Hematopoietic multipotent progenitor cell treated with erythropoietin and hydrocortisone succinate and interleukin-3 and kit ligand, for 4 days (in vitro differentiated cells): Measurements from ENCODE around the gene CSRNP3.
A peak's percentile ranks its signal among the peaks of the same experiment; 100 is the strongest.

Experiments used
- DNase-seq: peaks from one replicate; pipeline ENCODE4 v3.0.0-alpha.2; 2015

Gene CSRNP3, protein sequence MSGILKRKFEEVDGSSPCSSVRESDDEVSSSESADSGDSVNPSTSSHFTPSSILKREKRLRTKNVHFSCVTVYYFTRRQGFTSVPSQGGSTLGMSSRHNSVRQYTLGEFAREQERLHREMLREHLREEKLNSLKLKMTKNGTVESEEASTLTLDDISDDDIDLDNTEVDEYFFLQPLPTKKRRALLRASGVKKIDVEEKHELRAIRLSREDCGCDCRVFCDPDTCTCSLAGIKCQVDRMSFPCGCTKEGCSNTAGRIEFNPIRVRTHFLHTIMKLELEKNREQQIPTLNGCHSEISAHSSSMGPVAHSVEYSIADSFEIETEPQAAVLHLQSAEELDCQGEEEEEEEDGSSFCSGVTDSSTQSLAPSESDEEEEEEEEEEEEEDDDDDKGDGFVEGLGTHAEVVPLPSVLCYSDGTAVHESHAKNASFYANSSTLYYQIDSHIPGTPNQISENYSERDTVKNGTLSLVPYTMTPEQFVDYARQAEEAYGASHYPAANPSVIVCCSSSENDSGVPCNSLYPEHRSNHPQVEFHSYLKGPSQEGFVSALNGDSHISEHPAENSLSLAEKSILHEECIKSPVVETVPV

DNA sequence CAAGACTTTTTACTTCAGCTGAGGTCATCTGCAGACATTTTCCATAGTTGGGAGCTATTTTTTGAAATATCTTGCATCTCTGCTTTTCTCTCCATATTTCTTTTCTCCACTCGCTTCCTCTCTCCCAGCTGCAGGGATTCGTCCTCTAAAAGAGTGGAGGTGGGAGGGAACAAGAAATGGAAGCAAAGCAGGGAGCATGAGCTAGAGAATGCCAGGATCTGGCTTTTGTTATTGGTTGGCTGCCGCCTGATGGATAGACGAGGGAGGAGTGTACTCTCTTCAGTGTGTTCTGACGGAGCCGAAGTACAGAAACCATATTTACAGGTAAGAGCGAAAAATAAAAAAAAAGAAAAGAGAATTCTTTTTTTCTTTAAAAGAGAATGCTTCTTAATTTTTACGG is at the start of gene CSRNP3:
CSRNP3 (plus strand) TSS at position 282 of the 400 bp plus-strand sequence. CDS start 125,368 bp downstream, outside the sequence.
- no peak for DNase-seq

- DNase-seq: no peak
Measured at GRCh38 chr2:165420231-165420630, 49.3 kb upstream of the CSRNP3 start.

DNA sequence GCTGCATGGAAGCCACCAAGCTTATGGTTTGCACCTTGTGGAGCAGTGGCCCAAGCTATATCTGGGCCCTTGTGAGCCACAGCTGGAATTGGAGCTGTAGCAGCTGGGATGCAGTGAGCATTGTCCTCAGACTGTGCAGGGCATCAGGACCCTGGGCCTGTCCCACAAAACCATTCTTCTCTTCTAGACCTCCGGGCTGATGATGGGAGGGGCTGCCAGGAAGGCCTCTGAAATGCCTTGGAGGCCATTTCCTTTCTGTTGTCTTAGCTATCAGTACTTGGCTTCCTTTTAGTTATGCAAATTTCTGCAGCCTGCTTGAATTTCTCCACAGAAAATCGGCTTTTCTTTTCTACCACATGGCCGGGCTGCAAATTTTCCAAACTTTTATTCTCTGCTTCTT is 46.4 kb upstream of the CSRNP3 start:
- DNase-seq: no peak

GRCh38 chr2:165425556-165425955 is 43.9 kb upstream of the CSRNP3 start:
- DNase-seq: no peak

DNA sequence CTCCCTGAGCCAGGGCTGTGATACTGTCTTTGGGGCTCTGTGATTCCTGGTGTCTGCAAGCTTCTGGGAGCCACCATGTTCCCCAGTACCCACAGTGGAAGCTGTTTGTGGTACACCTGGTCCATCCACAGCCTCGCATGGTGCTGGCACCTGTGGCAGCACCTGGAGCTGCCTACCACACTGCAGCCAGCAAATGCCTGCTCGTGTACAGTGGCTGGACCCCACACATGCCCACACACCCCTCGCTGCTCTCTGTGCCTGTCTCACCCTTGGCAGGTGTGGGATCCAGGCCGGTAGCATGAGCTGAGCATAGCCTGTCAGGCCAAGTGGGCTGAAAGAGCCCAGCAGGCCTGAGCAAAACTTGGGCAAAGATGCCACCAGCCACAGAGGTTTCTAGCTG is 41.8 kb upstream of the CSRNP3 start:
- no peak for DNase-seq

- peak; percentile 4 for DNase-seq
Measured at GRCh38 chr2:165428926-165429325, 40.6 kb upstream of the CSRNP3 start.

- no peak for DNase-seq
Measured at GRCh38 chr2:165431014-165431413, 38.5 kb upstream of the CSRNP3 start.

DNA sequence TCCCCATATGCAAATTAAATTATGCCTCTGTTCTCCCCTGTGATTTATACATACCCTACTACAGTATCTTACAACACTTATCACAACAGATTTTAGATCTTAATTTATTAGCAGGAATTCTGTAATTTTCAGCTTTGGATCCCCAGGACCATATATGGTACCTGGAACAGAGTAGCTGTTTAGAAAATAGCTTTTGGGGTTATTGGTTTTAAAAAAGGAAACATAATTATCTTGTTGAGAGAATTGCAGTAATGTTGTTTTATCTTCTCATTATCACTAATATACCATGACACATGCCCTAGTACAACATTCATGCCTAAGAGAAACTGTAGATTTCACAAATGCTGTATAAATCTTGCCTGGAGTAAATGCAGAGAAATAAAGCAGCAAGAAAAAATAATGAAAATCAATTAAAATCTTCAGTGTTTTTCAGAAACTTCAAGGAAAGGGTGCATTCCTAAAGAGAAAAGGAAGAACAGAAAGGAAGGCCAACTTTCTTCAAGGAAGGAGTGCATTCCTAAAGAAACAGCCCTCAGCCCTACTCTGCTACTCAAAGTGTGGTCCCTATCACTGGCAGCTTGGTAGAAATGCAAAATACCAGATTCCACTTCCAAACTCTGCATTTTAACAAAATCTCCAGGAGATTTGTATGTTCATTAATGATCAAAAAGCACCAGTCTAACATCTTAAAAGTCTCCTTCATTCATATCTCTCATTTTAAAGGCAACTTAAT is 37.1 kb upstream of the CSRNP3 start:
- no peak for DNase-seq

GRCh38 chr2:165434865-165435496 is 34.5 kb upstream of the CSRNP3 start:
- no peak for DNase-seq

DNA sequence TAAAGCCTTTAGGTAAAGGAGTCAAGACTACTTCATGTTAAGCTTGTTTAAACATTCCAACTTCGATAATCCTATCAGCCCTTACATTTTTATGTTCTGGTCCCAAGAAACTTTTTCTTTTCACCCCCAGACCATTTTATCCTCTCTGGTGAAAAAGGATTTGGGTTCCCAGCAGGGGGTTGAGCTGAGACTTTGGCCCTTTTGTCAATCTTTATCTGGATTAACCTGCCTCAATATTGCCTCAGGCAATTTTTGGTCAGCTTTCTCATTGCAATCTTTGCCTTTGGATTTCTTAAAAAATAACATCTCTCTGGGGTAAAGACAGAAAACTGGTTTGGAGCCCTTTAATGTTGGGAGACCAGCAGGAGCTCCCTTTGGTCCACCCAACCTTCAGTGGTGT is 33.9 kb upstream of the CSRNP3 start:
- DNase-seq: no peak

GRCh38 chr2:165436559-165436958 is 32.9 kb upstream of the CSRNP3 start:
- no peak for DNase-seq

DNA sequence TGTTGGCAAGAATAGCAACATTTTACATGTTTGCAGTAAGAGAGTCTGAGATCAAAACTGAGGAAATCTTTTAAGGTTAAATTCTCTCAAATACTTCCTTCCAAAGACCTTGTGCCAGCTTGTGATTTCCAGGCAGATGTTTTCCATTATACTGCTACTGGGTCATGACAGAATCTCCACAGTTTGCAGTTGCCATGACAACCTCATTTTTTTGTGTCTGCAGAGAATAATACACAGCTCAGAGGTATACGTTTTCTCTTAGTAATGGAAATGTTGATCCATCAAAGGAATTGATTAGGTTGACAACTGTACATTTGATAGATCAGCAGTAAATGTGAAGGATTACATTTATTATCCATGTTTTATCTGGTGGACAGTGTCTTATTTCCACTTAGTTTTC is 29.1 kb upstream of the CSRNP3 start:
- no peak for DNase-seq

GRCh38 chr2:165443511-165443910 is 26.0 kb upstream of the CSRNP3 start:
- no peak for DNase-seq

DNA sequence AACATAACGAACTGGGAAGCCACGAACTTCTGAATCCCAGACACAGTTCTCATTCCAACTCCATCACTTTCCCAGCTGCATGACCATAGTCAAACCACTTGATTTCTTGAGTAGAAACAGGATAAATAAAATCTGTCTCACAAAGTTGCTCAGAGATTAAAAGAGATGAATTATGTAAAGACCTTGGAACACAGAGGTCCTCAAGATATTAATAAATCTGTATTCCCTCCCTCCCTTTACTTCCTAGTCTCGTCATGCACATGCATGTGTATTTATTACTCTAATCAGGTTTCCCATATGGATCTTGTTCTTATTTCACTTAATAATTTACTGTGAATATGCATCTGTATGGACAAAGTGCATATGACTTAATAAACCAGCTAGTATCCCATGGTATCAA is 21.1 kb upstream of the CSRNP3 start:
- no peak for DNase-seq

GRCh38 chr2:165450156-165450555 is 19.3 kb upstream of the CSRNP3 start:
- peak; percentile 45 for DNase-seq

DNA sequence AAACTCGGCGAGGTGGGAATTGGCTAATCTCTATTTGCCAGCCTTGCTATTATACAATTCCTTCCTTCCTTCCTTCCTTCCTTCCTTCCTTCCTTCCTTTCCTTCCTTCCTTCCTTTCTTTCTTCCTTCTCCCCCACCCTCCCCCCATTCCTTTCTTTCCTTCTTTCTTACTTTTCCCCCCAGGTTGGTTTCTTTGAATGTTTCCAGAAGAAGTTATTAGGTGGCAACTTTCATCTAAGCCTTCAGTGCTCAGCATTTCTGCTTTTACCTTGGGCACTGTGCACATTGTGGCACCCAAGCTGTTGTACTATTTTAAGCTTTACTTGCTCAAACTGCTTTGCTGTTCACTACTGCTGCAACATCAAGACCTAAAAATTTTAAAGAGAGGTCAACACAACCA is 17.2 kb upstream of the CSRNP3 start:
- no peak for DNase-seq

DNA sequence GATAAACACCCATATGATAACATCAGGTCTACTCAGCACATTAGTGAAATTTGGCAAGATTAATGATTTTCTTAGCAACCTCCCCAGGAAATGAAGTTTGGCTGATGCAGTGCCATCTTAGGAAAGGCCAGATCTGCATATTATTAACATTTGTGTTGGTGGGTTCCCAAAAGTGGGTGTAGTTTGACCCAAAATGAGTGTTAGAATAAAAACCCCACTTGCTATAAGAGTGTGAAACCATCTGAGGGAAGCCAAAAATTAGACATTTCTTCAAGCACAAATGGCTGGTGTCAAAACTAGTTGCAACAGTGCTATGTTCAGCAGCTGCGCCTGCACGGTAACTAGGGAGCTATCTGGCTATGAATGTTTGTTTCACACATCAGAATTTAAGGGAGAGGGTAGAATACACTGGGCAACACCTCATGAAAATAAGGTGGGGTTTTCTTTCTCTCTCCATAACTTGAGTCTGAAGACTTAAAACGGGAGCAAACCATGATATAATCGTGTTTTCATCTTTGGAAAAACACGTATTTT is 15.9 kb upstream of the CSRNP3 start:
- no peak for DNase-seq

GRCh38 chr2:165454905-165455304 is 14.6 kb upstream of the CSRNP3 start:
- no peak for DNase-seq

DNA sequence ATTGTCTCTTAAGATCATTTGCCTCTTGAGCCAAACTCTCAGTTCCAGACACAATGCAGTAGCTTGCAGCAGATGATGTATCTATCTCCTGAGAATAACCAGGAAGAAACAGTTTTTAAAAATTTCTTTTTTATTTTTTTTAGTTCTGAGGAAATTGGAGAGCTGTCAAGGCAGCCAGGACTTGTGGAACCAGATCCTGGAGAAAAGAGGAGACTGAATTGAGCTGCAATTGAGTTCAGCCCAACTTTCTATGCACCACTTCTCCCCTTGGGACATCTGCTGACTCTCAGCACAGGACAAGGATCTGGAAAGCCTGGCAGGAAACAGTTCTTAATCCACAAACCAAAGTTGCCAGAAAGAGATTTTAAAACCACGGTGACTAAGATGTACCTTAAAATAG is 13.5 kb upstream of the CSRNP3 start:
- no peak for DNase-seq

DNA sequence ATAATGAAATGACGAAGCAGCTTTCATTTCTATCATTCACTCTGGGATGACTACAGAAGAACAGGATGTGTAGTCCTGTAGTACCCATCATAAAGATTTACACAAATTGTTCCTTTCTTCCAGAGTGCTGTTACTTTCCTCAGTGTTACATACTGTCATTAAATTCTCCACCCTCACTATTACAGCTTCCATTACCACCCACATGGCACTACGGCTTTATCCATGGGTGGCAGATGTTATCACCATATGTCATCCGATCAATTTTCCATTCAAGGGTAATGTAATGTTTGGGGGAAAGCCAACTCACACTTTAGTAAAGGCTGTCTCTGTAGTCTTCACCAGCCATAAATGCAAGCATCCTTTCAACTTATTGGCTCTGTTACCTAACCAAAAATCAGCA is 7.1 kb upstream of the CSRNP3 start:
- DNase-seq: no peak

DNA sequence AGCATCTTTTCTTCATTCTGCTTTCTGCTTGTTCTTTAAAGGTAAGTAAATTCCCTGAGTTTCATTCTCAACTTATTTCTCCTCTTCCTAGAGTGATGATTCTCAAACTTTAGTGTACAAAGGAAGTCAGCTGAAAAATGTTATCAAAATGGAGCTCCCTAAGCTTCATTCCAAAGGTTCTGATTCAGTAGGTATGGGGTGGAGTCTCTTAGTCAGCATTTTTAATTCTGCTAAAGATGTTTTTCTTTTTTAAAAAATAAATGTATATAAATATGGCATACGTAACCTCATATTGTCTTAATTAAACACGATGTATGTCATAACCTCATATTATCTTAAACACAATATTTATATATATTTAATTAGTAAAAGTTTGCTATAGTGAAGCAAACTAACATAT is 3.1 kb upstream of the CSRNP3 start:
- DNase-seq: no peak

DNA sequence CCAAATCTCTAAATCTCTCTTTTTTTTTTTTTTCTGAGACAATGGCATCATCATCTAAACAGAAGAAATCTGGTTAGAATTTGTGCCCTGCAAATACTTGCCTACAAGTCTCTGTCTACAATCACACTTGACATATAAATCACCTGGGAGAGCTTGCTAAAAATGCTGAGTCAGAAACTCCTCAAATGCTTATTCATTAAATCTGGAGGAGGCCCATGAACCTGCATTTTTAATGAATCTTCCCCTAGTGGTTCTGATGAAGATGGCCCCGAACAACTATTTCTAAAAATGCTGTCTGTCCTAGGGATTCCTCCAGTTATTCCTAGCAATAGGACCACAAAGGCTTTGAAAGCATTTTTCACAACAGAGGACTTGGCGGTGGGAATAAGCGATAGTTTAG is 1.6 kb upstream of the CSRNP3 start:
- DNase-seq: no peak

GRCh38 chr2:165470361-165470760 is 863 bp downstream of the CSRNP3 start:
- no peak for DNase-seq
